ENCODE measurements around the gene ABCC6.
"Not testable (repeated sequence)": the region's sequence is repeated elsewhere in the genome, so short reads cannot be mapped to it uniquely, and the experiment has no call there.

Gene ABCC6

DNA sequence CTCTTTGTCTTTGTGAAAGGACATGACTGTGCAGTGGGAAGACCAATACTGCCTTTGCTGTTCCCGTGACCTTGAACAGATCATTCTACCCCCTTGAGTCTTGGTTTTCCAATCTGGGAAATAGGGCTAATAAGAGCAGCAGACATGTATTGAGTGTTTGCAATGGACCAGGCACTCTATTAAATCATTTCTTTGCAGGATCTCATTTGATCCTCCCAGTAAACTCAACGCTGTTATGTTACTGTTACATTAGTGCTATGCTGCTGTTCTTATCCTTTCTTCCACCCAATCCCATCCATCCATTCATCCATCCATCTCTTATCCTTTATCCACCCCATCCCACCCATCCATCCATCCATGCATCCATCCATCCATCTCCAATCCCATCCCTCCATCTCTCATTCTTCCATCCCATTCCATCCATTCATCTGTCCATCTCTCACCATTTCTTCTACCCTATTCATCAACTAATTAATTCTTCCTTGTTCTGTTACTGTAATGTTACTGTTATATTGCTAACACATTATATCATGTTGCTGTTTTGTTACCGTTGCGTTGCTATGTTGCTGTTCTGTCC is 65.1 kb downstream of the ABCC6 start:
- DNase-seq: no peak

DNA sequence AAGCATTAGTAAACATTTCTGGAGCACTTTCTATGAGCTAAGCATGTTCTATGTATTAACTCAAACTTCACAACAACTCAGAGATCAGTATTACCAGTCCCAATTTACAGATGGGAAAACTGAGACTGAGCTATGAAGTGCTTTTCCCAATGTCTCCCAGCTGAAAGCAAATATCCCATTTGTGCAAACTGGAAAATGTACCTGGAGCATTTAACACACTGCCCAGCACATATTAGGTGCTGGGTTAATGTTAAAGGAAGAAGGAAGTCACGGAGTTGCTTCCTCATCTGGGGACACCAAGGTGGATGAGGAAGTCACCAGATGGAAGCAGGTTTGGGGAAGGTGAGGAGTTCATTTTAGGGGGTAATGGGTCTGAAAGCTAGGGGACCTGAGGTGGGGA is 66.1 kb downstream of the ABCC6 start:
- no peak for DNase-seq

DNA sequence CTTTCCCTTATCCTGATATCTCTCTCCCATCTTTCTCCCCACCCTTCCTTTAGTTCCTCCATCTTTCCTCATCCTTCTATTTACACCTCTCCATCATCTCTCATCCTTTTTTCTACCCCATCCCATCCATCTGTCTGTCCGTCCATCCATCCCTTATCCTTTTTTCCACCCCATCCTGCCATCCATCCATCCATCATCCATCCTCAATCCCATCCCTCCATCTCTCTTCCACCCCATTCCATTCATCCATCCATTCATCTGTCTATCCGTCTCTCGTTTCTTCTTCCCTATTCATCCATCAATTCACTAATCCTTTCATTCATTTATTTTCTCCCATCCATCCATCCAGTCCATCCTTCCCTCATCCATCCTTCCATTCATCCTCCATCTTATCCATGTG is 68.1 kb downstream of the ABCC6 start:
- no peak for DNase-seq

DNA sequence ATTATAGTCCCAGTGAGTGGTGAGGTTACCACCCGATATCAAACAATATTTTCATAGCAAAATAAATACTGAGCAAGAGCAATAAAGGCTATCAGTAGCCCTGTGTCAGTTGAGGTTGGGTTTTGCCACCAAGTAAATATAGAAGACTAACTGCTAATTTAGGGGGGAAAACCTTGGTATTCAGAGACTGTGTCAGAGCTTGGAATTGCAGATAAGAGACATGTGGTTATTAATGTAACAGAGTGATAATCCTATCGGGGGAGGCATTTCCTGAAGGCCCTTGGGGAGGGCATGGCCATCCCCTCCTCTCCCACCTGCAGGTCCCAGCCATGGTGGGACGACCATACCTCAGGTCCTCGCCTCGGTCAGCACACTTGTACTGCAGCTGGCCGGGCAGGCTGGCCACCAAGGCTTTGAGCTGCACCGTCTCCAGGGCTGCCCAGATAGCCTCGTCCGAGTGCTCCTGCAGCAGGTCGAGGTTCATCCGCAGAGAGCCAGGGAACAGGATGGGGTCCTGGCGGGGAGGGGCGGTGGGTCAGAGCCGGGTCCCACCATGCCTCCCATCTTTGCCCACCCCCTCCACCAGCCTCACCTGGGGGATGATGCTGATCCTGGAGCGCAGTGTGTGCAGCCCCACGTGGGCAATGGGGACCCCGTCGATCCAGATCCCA is 68.9 kb downstream of the ABCC6 start:
- no peak for DNase-seq

DNA sequence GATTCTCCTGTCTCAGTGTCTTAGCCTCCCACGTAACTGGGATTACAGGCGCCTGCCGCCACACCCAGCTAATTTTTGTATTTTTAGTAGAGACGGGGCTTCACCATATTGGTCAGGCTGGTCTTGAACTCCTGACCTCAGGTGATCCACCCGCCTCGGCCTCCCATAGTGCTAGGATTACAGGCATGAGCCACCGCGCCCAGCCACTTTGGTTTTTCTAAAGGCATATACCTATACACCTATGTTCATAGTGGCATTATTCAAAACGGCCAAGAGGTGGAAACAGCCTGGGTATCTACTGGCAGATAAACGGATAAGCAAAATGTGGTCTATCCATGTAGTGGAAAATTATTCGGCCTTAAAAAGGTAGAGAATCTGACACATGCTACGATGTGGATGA is 70.3 kb downstream of the ABCC6 start:
- DNase-seq: not testable (repeated sequence)

DNA sequence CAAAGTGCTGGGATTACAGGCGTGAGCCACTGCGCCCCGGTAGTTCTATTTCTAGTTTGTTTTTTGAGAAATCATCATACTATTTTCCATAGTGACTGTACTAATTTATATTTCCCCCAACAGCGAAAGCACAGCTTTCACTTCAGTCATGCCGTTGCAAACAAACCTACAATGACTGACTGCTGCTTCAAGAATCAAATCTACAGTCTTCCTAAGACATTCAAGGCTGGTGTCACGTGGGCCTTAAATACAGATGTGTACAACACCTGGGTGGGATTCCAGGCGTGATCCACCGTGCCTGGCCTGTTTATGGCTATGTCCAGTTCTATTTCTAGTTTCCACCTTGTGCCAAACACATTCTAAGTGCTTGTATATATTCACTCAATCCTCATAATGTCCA is 72.0 kb downstream of the ABCC6 start:
- DNase-seq: no peak

DNA sequence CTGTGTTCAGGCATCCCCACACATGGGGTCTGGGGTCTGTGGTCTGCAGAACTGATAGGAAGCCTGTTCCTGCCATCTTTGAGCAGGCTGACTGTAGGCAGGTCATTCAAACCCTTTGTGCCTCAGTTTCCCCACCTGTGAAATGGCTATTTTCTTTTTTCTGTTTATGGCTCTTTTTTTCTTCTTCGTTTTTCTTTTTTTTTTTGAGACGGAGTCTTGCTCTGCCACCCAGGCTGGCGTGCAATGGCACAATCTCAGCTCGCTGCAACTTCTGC is 72.5 kb downstream of the ABCC6 start:
- no peak for DNase-seq

DNA sequence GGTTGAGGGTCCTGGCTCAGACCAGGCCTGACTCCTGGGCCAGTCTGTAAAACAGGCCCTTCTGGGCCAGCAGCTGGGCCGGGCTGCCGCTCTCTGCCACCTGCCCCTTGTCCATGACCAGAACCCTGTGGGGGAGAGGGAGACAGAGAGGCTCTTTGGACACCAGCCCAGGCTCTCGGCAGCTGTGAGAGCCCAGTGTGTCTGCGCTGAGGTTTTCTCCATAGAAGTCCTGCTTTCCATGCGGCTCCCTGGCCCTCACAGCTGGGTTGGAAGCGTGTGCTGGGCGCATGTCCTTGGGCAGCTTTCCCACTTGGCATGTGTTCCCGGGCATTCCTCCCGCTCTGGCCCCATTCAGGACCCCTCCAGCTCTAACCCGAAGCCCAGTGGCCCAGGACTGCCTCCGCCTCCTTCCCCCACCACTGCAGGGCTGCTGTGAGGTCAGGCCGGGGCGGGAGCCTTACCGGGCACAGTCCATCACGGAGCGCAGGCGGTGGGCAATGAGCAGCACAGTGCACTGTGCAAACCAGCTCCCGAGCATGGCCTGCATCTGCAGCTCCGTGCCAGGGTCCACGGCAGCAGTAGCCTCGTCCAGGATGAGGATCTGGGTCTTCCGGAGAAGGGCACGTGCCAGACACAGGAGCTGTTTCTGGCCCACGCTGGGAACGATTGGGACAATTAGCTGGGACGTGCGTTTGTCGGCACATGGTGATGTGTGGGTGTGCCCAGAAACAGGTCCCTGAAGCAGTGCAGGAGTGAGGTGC is 73.0 kb downstream of the ABCC6 start:
- no peak for DNase-seq

DNA sequence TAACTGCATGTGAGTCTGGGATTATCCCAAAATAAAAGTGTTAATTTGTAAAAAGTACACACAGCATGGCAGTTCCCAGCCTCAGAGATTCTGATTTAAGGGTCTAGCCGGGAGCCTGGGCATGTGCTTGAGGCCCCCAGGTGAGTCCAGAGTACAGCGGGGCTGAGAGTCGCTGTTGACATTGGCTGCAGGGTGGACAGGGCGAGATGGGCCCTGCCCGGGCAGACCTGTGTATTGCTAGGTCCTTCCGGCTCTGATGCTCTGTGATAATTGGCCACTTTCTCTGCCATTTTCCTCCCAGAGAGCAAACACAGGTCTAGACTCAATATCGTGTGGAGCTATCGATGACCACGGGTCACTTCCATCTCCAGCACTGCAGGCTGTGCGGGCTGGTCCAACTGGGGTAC is 73.6 kb downstream of the ABCC6 start:
- DNase-seq: no peak

DNA sequence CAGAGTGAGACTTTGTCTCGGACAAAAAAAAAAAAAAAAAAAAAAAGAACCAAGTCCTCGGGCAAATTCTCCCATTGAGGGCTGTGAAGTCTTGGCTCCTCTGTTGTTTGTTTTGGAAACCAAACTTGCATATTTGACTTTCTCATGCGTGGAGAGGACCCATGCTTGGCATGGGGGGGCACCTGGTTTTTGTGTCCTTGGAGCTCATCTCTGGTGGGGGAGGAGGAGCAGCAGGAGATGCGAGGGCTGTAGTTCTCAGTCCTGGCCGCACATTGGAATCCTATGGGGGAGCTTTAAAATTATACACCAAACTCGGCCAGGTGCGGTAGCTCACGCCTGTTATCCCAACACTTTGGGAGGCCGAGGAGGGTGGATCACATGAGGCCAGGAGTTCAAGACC is 74.5 kb downstream of the ABCC6 start:
- no peak for DNase-seq

DNA sequence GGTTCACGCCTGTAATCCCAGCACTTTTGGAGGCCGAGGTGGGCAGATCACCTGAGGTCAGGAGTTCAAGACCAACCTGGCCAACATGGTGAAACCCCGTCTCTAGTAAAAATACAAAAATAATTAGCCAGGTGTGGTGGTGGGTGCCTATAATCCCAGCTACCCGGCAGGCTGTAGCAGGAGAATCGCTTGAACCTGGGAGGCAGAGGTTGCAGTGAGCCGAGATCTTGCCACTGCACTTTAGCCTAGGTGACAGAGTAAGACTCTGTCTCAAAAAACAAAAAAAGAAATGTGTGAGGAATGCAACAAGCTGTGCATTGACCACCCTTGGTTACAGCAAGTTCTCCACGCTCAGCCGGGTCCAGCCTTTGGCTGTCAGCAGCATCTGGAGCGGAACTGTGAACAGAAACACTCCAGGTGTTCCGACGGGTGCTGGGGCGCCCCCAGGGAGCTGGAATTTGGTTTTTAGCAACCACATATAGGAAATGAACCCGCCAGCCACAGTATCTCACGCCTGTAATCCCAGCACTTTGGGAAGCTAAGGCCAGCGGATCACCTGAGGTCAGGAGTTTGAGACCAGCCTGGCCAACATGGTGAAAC is 75.2 kb downstream of the ABCC6 start:
- DNase-seq: not testable (repeated sequence)

DNA sequence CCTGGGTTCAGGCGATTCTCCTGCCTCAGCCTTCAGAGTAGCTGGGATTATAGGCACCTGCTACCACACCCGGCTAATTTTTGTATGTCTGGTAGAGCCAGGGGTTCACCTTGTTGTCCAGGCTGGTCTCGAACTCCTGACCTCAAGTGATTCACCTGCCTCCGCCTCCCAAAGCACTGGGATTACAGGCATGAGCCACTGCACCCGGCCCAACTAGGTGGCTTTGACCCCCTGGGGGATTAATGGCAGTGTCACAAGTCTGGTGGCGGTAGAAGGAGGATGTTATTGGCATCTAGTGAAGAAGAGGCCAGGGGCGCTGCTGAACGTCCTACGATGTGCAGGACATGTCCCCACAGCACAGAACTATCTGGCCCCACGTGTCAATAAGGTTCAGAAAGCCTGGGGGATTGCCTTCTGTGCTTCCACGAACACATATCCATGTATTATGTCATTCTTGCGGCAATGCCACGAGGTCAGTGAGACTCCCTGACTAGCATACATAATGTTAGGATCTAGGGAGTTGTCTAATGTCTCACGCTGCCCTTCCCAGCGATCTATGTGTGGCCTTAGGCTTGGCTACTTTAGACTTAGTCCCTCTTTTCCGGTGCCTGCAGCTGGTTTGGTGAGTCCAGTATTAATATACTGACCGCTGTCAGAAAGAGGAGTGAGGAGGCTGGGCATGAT is 75.8 kb downstream of the ABCC6 start:
- DNase-seq: no peak

DNA sequence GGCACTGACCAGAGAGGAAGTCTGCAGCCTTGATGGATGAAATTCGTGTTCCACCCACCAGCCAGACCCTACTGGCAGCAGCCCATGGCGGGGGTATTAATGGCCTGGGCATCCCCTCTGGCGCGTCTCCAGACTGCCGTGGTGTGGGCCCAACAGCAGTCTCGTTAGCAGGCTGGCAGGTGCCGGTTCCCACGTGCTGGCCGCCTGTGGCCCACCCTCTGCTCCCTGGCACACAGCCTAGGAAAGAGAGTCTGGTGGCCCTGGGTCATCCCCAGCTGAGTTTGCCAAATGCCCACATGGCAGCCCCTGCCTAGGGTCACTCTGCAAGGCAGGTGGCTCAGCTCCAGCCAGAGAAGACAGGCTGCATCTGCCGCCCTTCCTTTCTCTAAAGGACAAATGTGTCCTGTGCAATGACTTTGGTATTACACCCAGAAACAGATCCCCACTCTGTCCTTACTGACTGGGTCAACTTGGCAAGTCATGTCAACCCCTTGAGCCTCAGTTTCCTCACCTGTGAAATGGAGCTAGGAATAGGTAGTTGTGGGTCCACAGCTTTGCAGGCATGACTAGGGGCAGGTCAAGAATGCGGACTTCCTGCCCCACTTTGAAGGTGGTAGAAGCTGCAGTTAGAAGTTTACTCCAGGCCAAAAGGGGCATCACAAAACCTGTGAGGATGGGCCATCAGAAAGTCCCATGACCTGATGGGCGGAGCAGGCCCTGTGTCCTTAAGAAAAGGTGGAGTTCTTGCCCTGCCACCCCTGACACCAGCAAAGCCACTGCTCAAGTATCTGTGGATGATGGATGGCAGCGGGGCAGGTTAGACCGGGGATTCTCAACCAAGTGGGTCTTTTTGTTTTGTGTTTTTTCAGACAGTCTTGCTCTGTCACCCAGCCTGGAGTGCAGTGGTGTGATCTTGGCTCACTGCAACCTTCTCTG is 76.6 kb downstream of the ABCC6 start:
- DNase-seq: no peak

DNA sequence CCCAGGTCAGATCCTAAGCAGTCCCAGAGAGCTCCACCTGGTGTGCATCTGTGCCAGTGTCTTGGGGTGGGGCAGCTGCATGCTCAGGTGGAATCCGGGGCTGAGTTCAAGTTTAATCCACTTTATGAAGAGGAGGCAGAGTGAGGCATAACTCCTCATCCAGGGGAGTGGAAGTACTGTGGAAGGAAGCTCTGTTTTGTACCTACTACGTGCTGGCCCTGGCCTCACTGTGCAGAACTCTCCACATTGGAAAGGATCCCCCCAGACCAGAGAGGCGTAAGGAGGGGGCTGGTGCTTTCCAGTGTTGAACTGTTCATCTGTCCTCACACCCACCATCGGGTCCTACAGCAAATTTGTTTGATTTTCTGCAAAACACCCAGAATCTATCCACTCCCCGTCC is 78.0 kb downstream of the ABCC6 start:
- no peak for DNase-seq

DNA sequence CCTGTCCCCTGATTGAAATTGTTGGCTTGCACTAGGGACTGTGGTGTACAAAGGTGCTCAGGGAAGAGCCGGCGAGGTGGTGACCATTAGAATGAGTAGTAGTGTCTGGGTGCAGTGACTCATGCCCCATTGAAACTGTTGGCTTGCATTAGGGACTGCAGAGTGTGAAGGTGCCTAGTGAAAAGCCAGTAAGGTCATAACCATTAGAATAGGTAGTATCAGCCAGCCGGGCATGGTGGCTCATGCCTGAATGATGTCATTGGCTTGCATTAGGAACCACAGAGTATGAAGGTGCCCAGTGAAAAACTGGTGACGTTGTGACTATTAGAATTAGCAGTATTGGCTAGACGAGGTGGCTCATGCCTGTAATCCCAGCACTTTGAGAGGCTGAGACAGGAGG is 78.9 kb downstream of the ABCC6 start:
- DNase-seq: no peak

DNA sequence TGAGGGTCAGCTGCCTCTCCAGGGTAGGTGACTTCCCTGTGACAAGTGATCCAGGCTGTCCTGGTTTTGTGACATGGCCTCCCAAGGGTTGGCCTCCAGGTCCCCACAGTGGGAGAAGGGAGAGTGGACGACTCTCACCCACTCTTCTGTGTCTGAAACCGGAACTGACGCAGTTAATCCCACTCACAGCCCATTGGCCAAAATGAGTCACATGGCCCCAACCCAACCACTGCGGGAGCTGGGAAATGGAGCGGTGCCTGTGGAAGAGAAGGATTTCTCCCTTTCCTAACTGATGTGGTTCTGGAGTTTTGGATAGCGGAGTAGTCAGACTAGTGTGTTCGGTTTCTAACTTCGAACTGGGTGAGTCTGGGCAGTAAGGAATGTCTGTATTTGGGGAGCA is 79.4 kb downstream of the ABCC6 start:
- no peak for DNase-seq

DNA sequence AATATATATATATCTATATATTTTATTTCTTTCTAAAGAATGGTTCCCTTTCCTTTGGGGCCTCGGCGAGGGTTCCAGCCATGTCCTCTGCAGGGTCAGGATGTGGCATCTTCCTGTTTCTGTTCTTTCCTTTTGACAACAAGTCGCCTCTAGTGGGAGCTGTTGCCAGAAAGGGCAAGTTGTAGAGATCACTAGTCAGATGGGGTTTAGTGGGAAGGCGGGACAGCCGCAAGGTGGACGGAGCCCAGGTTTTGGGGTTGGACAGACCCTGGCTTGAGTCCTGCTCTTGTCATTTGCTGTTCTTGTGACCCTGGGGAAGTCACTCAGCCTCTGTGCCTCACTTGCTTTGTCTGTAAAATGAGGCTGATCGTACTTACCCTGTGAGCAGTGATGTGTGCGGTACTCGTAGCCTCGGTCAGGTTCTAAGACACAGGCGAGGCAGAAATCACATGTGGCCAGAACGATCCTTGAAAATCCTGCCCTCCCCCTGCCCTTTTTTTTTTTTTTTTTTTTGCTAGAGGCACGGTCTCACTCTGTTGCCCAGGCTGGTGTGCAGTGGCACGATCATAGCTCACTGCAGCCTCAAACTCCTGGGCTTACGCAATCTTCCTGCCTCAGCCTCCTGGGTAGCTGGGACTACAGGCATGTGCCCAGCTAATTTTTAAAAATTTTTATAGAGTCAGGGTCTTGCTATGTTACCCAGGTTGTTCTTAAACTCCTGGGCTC is 80.1 kb downstream of the ABCC6 start:
- DNase-seq: peak in 1 of 2 experiments; percentile 20

DNA sequence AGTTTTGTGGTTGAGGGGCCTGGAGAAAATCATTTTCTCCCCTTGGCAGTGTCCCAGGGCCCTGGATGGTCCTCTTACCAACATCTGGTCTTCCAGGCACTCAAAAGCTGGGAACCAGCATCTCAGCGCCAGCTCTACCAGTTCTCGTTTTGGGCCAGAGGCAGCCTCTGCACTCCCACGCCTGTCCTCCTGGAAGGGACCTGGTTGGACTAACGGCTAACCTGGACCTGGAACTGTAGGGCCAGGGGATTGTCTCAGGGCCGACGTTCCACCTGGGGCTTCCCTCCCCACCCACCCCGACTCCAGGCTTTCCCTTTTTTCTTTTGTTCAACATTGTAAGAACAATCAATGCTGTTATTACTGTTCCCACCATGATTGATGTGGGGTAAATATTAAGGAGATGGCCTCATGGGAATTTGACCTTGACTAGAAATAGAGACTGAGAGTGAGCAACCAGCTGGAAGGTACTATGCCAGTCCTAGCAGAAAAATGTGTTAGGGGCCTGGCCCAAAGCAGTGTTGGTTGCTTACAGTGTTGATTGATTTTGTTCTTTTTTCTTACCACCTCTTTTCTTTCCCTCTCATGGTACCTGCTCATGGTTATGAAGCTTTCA is 81.4 kb downstream of the ABCC6 start:
- DNase-seq: no peak

DNA sequence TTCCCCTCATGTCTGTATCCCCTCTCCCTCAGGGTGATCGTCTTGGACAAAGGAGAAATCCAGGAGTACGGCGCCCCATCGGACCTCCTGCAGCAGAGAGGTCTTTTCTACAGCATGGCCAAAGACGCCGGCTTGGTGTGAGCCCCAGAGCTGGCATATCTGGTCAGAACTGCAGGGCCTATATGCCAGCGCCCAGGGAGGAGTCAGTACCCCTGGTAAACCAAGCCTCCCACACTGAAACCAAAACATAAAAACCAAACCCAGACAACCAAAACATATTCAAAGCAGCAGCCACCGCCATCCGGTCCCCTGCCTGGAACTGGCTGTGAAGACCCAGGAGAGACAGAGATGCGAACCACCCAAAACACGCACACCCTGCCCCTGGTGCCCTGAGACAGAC is 82.2 kb downstream of the ABCC6 start:
- DNase-seq: no peak

DNA sequence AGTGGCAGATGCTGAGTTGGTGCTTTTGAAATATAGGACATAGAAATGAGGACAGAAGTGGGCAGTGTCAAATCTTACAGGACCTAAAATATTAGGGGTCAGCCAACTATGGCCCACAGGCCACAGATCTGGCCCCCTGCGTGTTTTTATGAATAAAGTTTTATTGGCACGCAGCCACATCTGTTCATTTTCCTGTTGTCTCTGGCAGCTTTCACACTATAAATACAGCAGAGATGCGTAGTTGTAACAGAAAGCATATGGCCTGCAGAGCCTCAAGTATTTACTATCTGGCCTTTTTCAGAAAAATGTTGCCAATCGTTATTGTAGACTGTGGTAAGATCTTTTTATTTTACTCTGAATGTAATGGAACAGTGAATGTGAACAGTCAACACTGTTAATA is 82.8 kb downstream of the ABCC6 start:
- no peak for DNase-seq

DNA sequence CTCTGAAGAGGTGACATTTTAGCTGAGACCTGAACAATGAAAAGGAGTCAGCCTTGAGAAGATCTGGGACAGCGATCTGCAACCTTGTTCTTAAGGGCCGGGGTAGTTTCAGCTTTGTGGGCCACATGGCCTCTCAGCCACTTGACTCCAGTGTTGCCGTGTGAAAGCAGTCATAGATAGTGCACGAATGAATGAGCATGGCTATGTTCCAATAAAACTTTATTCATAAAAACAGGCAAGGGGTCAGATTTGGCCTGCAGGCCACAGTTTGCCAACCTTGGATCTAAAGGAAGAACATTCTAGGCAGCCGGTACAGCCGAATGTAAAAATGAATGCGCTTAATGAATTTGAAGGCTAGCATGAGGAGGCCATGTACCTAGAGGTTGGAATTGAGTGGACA is 83.5 kb downstream of the ABCC6 start:
- DNase-seq: no peak
